RPMI7951 (cell line): ENCODE results near the gene PCNX3. TPM values are rescaled to one million over a fixed set of nuclear protein-coding genes. Genes with fewer than 3 reads are reported as not detected.

Experiments used
- DNase-seq: peaks from one replicate; pipeline ENCODE4 v3.0.0-alpha.2; 2012; ENCODE audit warnings: low read depth
- total RNA-seq: library from RNA; depleted of rRNA; stranded (reverse); fragments of >200 nt; shearing (Covaris generic); gene quantifications from 2 replicates; pipeline ENCODE4 v1.2.3, GENCODE V29; 2014

The PCNX3 gene
- total RNA-seq, 1 experiment from 2014 or later, result 9.1 TPM

DNA sequence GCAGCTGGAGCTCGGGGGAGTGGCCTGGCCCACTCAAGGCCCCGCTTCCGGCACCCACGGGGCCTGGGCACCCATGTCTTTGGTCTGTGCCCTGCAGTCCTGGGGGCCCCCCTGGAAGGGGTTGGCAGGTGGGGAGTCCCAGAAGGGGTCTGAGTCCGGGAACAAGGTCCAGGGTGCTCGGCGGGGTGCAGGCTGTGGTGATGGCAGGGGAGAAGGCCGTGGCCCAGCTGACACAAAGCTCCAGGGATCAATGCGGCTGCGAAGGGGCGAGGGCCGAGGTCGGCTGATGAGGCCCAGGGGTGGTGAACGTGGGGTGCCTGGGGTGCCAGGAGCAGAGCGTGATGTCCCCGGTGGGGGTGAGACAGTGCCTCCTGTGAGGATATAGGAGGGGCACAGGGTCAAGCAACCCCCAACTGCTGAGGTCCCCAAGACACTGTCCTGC, 17.3 kb upstream of the PCNX3 start:
- no peak for DNase-seq

DNA sequence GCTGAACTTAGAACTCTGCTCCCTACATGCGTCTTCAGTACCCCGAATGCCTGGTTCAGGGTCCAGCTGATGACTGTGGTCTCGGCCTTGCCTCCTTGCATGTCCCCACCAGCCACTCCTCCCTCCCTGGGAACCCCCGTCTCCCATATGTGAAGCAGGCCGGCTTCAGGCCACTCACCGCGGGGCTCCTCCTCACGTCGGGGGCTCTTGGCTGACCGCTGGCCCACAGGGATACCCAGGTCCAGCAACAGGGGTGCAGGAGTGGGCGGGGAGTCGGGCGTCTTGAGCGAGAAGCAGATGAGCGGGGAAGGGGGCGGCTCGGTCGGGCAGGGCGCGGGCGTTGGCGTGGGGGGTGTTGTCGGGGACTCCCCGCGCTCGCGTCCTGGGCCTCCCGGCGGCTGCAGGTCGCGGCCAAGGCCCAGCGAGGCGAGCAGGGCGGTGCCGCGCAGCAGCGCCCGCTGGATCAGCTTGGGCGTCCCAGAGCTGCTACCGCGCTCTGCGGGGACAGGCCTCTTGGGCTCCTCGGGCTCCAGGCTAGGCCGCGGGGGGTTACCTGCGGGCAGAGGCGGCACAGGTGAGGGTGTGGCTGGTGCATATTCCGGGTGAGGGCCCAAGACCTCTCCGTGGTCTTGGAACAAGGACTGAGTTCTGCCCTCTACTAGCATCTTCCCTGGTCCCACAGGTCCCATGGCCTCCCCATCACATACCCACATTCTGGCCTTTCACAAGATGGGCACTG, 16.2 kb upstream of the PCNX3 start:
- DNase-seq, result no peak

- no peak for DNase-seq
Observed at GRCh38 chr11:65599955-65600246, 15.7 kb upstream of the PCNX3 start.

- no peak for DNase-seq
Observed at GRCh38 chr11:65604258-65604657, 11.3 kb upstream of the PCNX3 start.

DNA sequence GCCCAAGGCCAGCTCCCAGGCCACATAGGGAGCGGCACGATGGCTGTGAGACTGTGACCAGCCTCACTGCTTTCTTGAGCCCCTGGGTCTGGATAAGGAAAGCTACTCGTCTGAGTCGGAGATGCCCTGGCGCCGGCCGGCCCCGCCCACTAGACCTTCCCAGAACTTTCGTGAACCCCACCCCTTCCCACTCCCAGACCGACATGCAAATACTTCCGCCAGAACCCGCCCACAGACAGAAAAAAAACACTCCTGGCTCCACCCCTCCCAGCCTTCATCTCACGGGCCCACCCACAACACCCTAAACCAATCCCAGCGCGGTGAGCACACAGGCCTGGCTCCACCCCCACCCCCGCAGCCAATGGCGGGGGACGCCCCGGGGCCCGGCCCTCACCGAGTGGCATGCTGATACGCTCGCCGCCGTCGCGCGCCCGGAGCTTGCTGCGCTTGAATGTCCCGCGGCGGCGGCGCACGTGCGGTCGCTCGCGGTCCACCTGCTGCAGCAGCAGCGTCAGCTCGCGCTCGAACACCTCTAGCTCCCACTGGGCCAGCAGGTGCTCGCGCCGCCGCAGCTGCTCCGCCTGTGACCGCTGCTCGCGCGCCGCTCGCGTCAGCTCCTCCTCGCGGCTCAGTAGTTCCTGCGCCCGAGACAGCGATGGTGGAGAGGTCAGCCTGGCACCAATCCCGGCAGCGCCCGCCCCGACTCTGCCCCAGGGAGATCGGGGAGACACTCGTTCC, 8.5 kb upstream of the PCNX3 start:
- DNase-seq, result no peak

DNA sequence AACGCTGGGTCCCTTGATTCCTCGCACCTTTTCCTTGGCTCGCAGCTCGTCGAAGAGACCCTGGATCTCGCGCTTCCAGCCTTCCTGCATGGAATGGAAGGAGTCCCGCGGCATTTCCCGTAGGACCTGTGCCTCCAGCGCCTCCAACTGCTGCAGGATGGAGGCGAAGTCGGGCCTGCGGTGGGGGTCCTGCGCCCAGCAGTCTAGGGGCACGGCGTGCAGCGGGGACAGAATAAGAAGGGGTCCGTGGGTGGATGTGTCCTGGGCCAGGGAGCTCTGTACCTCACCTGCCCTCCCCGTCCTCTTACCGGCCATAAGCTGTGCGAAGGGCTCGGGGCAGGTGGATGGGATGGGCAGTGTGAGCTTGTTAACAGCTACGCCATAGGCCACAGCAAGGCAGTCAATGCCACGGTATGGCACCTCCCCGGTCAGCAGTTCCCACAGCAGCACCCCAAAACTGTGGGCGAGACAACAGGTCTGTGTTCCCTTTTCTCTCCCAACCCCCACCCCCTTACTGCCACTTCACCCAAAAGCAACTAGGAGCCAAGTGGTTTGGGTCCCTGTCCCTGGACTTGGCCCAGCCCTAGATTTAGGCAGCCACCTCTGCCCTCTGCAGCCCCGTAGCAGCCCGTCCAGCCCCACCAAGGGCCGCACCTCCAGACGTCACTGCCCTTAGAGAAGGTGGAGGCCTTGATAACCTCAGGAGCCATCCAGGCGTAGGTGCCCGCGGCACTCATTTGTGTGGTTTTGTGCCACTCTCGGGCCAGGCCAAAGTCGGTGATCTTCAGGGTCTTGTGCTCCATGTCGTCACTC, 7.8 kb upstream of the PCNX3 start:
- DNase-seq, result no peak

DNA sequence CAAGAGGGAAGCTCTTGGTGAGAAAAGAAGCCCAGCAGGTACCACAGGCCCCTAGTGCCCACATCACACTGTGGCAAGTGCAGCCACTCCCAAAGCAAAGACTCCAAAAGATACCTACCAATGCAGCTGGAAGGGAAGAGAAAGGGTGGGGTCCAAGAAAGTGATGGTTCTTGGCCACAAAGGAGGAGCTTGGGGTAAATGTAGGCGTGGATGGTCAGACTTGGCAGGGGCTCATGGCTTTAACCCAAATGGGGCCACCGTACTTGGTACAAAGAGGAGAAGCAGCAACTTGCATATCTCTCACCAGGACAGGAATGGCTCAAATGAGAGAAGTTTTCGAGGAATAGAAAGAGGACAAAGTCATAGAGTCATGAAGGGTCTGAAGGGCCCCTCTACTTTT, 6.3 kb upstream of the PCNX3 start:
- DNase-seq, result no peak

DNA sequence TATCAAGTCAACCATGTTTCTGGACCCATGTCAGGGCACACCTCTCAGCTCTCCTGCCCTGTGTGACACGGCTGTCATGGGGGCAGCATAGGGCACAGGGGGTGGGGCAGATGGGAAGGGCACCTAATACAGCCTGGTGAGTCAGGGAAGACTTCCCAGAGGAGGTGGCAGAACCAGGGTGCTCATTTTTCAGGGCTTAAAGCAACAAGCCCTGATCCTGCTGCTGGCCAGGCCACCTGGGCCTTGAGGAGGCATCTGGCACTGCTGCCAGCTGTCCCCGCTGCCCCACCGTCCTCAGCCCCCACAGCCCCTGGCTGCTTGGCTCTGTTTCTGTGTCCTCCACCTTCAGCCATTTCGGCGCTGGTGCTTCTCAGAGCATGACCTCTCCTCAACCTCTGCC, 5.9 kb upstream of the PCNX3 start:
- DNase-seq, result no peak

GRCh38 chr11:65610404-65610803, 5.2 kb upstream of the PCNX3 start:
- no peak for DNase-seq

- DNase-seq, result no peak
Observed at GRCh38 chr11:65611028-65611757, 4.4 kb upstream of the PCNX3 start.

DNA sequence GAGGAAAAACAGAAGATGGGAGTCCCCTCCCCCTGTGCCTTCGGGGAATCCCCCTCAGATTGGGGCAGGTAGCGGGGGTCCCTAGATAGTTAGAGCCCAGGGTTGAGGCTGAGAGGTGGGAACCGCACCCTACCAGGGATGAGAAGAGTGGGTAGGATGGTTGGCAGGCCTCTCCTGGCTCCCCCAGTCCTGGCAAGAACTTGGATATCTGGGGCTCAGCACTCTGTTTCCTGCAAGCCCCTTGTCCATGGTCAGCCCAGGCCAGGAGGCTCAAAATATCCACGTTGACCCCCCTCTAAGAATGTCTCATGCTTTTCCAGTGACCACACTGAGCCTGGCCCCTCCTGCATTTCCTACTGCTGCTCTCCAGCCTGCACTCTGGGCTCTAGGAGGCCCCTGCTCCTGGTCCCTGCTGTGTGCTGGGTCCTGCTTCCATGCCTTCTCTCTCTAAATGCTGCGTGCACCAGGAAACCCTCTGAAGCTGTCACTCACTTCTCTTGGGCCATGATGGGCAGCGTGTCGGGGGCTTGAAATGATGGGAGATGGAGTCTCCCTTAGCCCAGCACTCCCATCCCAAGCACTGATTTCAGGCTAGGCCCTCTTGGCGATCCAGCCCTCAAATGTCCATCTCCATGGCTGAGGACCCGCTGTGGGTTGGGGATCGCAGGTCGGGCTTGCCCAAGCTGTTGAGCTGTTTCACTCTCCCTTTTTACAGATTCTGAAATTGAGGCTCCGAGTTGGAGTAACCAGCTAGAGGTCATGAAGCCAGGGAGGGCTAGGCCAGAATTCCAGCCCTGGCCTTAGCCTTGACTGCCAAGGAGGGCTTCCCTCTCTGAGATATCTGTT, 3.6 kb upstream of the PCNX3 start:
- DNase-seq, result no peak

DNA sequence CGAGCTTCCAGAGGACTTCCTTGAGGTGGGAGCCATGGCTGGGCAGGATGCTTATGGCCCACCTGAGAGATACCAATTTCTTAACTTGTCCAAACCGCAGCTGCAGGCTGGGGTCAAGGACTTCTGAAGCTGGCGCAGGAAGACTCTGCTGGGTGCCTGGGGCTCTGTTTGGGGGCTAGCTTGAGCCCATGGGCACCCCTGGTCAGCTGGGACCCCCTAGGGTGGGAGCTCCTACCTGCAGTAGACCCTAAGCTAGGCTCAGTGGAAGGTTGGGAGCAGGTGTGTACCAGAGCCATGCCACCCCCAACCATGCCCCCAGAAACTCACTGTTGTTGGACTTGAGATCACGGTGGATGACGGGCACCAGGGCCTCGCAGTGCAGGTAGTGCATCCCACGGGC, 2.9 kb upstream of the PCNX3 start:
- DNase-seq, result no peak

DNA sequence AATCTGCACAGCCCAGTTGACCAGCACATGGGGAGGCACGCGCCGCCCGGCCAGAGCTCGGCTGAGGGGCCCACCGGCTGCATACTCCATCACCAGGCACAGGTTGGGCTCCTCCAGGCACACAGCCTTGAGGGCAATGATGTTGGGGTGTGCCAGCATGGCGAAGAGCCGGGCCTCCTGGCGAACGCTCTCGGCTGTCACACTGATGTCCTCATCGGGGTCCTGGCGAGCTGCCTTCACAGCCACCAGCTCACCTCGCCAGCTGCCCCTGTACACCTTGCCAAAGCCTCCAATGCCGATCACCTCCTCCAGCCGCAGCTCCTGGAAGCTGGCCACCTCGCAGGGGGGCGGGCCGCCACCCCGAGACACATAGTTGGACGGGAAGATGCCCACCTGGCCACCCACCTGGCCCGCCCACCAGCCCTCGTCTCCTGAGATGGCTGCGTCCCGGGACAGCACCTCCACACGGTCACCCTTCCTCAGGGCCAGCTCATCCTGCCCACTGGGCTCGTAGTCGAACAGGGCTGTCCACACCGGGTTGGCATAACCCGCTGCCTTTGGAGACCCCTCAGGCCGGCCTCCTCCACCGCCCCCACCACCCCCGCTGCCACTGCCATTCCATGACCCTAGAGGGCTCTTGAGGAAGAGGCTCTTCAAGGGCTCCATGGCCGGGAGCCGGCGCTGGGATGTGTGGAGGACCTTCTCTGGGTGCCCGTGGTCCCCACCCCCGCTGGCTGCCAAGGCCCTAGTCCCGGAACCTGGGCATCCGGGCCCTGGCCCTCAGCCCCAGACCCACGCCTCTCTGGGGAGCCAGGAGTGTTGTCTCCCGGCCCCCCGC, 2.3 kb upstream of the PCNX3 start:
- no peak for DNase-seq

- DNase-seq, result no peak
Observed at GRCh38 chr11:65615950-65616574, 486 bp downstream of the PCNX3 start.

DNA sequence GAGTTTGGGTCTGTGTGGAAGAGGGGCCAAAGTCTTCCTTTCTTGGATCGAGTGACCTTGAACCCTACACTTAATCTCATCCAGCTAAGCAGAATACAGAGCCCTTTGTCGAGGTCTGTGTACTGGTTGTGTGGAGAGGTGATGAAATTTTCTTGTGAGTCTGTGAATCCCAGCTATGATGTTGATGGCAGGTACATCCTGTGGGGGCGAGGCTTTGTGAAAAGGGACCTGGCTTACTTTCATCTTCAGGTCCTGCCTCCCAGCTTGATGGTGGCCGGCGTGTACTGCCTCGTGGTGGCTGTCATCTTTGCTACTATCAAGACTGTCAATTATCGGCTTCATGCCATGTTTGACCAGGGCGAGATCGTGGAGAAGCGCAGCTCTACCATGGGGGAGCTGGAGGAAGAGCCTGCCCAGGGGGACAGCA, 1.0 kb downstream of the PCNX3 start:
- no peak for DNase-seq

DNA sequence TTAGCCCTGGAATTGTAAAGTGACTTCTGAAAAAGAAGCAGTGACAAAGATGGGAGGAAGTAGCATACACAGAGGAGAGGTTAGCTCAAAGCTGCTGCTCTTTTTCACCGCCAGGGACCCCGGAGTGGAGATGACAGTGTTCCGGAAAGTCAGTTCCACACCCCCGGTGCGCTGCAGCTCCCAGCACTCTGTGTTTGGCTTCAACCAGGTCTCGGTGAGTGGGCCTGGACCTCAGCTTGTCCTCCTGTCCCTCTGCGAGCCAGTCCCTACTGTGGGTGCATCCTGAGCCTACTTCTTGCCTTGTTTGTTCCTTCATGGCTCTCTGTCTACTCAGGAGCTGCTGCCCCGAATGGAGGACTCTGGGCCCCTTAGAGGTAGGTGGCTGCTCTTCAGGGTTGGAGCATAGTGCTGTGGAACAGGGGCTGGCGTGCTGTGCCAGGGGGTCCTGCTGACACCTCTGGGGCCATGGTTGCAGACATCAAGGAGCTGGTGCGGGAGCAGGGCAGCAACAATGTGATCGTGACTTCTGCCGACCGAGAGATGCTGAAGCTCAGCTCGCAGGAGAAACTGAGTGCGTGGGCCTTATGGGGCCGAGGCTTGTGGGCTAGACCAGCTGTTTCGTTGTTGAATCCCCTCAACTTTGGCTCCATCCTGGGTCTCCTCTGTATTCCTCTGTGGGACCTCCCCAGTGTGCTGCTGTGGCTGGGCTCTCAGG, 1.7 kb downstream of the PCNX3 start:
- DNase-seq, result no peak

DNA sequence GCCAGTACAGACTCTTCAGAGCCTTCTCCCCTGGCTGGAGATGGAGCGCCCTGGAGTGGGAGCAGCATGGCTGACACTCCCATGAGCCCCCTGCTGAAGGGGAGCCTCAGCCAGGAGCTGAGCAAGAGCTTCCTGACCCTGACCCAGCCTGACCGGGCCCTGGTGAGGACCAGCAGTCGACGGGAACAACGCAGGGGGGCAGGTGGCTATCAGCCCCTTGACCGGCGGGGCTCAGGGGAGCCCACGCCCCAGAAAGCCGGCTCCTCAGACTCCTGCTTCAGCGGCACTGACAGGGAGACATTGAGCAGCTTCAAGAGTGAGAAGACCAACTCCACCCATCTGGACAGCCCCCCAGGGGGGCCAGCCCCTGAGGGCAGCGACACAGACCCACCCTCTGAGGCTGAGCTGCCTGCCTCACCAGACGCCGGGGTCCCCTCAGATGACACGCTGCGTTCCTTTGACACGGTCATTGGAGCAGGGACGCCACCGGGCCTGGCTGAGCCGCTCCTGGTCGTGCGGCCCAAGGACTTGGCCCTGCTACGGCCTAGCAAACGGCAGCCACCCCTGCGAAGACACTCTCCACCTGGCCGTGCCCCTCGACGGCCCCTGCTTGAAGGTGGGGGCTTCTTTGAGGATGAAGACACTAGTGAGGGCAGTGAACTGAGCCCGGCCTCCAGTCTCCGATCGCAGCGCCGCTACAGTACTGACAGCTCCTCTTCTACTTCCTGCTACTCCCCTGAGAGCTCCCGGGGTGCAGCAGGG, 2.6 kb downstream of the PCNX3 start:
- DNase-seq, result no peak

- no peak for DNase-seq
Observed at GRCh38 chr11:65618763-65619162, 3.2 kb downstream of the PCNX3 start.
